HG03521 (cell line): ENCODE measurements around the gene TRIL.

Experiments used
- ATAC-seq: cut with Tn5 transposase; IDR thresholded peaks from one replicate; pipeline ENCODE4 v1.9.1; 2021; ENCODE audit warnings: mild to moderate bottlenecking, moderate library complexity; ENCODE audit not compliant: unreplicated experiment

Gene TRIL

DNA sequence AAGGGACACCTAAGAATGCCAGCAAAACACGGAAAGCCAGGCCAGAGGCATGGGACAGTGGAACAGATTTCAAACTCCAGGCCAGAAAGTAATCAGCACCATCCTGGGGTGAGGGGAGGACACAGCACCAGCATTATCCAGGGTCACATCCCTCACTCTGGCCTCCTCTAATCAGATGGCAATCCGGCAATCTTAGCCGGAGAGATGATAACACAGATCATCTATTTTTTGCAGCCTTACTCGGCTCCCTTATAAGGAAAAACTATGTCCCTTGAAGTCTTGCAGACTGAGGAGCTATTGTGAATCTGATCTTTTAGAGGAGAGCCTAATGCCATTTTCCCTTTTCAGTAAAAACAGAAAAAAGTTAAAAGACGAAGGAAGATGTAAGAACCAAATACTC is 16.5 kb downstream of the TRIL start:
- ATAC-seq, result no peak

- no peak for ATAC-seq
These were observed 17.3 kb downstream of the TRIL start for GRCh38 chr7:28940741-28941384.

DNA sequence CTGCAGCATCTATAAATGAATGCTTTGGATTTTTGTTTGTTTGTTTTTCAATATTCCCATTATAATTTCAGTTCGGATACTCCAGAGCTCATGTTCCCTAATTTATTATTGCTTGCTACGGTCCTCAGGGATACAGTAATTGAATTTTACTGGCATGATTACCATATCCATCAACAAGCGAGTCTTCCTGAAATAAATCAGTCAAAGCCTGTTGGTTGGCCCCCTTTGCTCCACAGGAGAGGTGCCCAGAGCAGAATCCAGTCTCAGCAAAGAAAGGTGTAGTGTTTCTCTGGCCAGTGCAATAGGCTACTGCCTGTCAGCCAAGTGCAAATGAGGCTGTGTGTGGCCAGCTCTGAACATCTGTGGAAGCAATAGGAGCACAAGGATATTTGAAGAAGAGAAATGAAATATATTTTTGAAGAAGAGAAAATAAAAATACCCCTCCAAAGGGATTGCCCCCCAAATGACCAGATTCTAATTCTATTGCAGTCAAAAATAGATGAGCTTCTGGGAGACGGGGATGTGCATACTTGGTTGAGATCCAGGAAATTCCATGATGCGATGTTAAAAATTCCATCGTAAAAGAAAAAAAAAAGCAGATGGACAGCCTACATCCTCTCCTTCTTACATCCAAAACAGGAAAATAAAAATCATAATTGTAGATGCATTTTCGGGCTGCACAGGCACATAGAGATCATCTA is 18.1 kb downstream of the TRIL start:
- no peak for ATAC-seq

- ATAC-seq, result no peak
These were observed 18.8 kb downstream of the TRIL start for GRCh38 chr7:28939367-28939766.

- ATAC-seq, result no peak
These were observed 20.5 kb downstream of the TRIL start for GRCh38 chr7:28937619-28938018.

GRCh38 chr7:28937103-28937502 is 21.0 kb downstream of the TRIL start:
- ATAC-seq, result no peak

DNA sequence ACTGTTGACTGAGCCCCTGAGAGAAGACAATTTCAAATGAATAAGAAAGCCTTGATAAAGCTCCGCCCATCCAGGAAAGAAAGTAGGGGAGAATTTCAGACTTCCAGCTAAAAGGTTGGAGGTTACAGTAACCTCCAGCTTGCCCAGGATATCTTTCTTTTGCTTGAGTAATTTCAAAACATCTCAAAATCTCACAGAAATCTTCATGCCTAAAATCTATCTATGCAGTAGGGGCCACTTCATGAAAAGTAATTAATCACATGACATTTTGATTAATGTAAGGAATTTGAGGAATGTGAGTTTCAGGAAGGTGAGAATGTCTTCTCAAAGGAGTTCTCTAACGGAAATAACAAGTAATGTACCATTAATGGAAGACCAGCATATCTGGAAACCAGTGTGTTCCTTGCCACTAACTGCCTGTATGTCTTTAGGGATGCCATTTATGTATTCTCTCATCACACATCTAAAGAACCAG is 24.2 kb downstream of the TRIL start:
- ATAC-seq, result no peak

- ATAC-seq, result no peak
These were observed 26.6 kb downstream of the TRIL start for GRCh38 chr7:28931565-28931964.

DNA sequence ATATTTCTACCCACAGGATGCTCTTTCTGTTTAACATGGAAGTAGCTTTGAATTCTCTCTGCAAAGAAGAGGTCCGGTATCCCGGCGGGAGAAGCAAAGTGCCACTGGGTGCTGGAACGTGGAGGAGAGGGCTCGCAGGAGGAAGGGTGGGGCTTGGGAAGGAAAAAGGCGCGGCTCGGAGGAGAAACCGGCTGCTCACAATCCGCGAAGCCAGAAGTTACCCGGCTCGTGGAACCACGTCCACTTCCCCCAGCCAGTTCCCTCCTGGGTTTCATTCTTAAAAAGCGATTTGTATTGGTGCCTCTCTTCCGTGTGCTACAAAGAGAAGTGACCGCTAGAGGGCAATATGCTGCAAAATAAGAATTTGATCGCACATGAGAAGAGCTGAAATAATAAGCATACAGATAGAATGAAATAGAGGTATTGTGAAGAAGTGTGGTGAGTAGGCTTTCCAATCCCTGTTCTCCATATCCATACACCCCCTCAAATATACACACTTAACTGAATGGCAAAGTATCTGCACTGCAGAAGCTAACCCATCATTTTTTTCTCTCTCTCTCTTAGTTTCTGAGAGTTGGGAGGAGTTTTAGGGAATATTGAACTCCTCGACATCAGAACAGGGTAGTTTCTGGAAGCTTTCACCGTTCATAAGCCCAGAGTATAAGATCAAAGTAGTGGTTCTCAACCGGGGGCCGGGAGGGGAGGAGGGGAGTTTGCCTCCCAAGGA is 31.1 kb downstream of the TRIL start:
- ATAC-seq, result peak; percentile 70

- peak; percentile 45 for ATAC-seq
These were observed 35.4 kb downstream of the TRIL start for GRCh38 chr7:28922624-28923331.

- ATAC-seq, result peak; percentile 68
These were observed 36.3 kb downstream of the TRIL start for GRCh38 chr7:28921822-28922221.

- no peak for ATAC-seq
These were observed 37.7 kb downstream of the TRIL start for GRCh38 chr7:28920424-28920823.

- no peak for ATAC-seq
These were observed 38.6 kb downstream of the TRIL start for GRCh38 chr7:28919510-28919909.

DNA sequence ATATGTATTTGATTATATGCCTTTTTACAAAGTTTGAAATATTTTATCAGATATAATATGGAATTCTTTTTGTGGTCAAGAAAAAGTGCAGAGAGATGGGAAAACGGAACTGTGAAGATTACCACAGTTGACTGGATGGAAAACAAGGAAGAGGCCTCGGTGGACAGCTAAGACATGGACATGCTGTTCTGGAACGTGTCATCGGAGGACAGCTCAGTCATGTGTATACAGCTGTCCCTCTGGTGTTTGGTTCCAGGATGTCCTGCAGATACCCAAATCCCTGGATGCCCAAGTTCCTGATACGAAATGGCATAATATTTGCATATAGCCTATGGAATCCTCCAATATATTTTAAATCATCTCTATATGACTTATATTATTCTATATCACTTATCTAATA is 49.4 kb downstream of the TRIL start:
- no peak for ATAC-seq

GRCh38 chr7:28905464-28905863 is 52.7 kb downstream of the TRIL start:
- no peak for ATAC-seq

DNA sequence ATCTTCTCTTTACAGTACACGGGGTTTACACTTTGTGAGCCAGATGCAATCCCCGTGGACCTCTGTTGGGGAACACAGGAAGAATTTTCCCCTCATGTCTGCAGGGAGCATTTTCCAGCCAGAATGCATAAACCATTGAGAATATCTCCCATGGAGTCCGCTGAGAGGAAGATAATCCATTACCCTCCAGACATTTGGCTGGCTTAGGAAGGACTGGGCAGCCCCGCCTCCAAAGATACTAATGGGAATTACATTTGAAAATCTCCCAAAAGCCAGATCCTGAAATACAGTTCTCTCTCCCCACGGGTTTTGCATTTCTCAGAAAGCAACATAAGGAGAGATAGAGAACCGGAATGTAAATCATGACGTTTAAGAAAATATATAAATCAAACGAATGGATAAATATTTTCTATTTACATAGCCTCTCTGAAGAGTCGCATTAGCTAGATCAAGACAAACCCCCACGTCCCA is 53.5 kb downstream of the TRIL start:
- no peak for ATAC-seq

GRCh38 chr7:28903730-28904577 is 54.2 kb downstream of the TRIL start:
- no peak for ATAC-seq
